Measurements from ENCODE around the gene CCM2L. TPM values are rescaled to one million over a fixed set of nuclear protein-coding genes. Genes with fewer than 3 reads are reported as not detected.

Gene CCM2L
- total RNA-seq, 1 donor from 2014 or later: 0.75 TPM

GRCh38 chr20:32052778-32053362 lies 42.6 kb downstream of the CCM2L start:
- Histone ChIP-seq H3K9ac (no peak overlapping the region), H3K4me3 (peak overlapping the region; percentile 52), H3K27me3 (peaks cover 70% of the 10 kb centered on the region), H3K4me2 (peak overlapping the region; percentile 86), H3K27ac (no peak overlapping the region), H3K36me3 (no peaks in the 10 kb centered on the region), H3K4me1 (no peaks in the 10 kb centered on the region), H3F3A (ENCODE audit: low read depth) (no peaks in the 10 kb centered on the region), H3K79me2 (ENCODE audit: low read depth) (no peaks in the 10 kb centered on the region), H3K9me3 (ENCODE audit: low read depth) (no peaks in the 10 kb centered on the region), H2AFZ (replicated peaks) (no peak overlapping the region), H4K20me1 (ENCODE audit: low read depth) (no peaks in the 10 kb centered on the region)
- H3K4me3 Mint-ChIP-seq: peak overlapping the region; percentile 43
- H3K36me3 Mint-ChIP-seq: no peaks in the 10 kb centered on the region
- peaks cover 9% of the 10 kb centered on the region for H3K4me1 Mint-ChIP-seq
- peaks cover 8% of the 10 kb centered on the region for H3K9me3 Mint-ChIP-seq
- H3K27me3 Mint-ChIP-seq (ENCODE audit: insufficient read depth, low read depth): peaks cover 47% of the 10 kb centered on the region
- peak; percentile 42 for DNase-seq (ENCODE audit: low spot score)
- no peak overlapping the region for H3K27ac Mint-ChIP-seq
- no peak for TF ChIP-seq EZH2phosphoT487 (IDR thresholded peaks at IDR 0.05)
- TF ChIP-seq EZH2 (IDR thresholded peaks at IDR 0.05): no peak
- TF ChIP-seq CTCF (IDR thresholded peaks at IDR 0.05): no peak

- Mint-ChIP-seq H3K9me3 (peaks cover 8% of the 10 kb centered on the region), H3K27ac (no peak overlapping the region), H3K4me3 (peak overlapping the region; percentile 15), H3K36me3 (no peaks in the 10 kb centered on the region), H3K27me3 (ENCODE audit: insufficient read depth, low read depth) (peaks cover 47% of the 10 kb centered on the region), H3K4me1 (peaks cover 9% of the 10 kb centered on the region)
- H3K4me2 ChIP-seq: no peak overlapping the region
- DNase-seq (ENCODE audit: low spot score): no peak
- H3K9ac ChIP-seq: no peak overlapping the region
- H3K36me3 ChIP-seq: no peaks in the 10 kb centered on the region
- H3K4me1 ChIP-seq: no peaks in the 10 kb centered on the region
- H3F3A ChIP-seq (ENCODE audit: low read depth): no peaks in the 10 kb centered on the region
- H3K9me3 ChIP-seq (ENCODE audit: low read depth): no peaks in the 10 kb centered on the region
- H3K27ac ChIP-seq: no peak overlapping the region
- H3K27me3 ChIP-seq: peaks cover 69% of the 10 kb centered on the region
- no peak for TF ChIP-seq EZH2 (IDR thresholded peaks at IDR 0.05)
- no peak for TF ChIP-seq CTCF (IDR thresholded peaks at IDR 0.05)
- TF ChIP-seq EZH2phosphoT487 (IDR thresholded peaks at IDR 0.05): no peak
- H4K20me1 ChIP-seq (ENCODE audit: low read depth): no peaks in the 10 kb centered on the region
- no peaks in the 10 kb centered on the region for H3K79me2 ChIP-seq (ENCODE audit: low read depth)
- no peak overlapping the region for H2AFZ ChIP-seq (replicated peaks)
- H3K4me3 ChIP-seq: no peak overlapping the region
These were observed 43.4 kb downstream of the CCM2L start for GRCh38 chr20:32053648-32054047.

GRCh38 chr20:32056708-32057483 lies 46.7 kb downstream of the CCM2L start:
- Histone ChIP-seq H3K79me2 (ENCODE audit: low read depth) (no peaks in the 10 kb centered on the region), H3K36me3 (no peaks in the 10 kb centered on the region), H3K4me3 (no peak overlapping the region), H3K4me2 (no peak overlapping the region), H3K27me3 (peaks cover 61% of the 10 kb centered on the region), H4K20me1 (ENCODE audit: low read depth) (no peaks in the 10 kb centered on the region), H3F3A (ENCODE audit: low read depth) (no peaks in the 10 kb centered on the region), H3K4me1 (no peaks in the 10 kb centered on the region), H3K9ac (no peak overlapping the region), H2AFZ (replicated peaks) (no peak overlapping the region), H3K27ac (no peak overlapping the region), H3K9me3 (ENCODE audit: low read depth) (no peaks in the 10 kb centered on the region)
- TF ChIP-seq EZH2phosphoT487 (IDR thresholded peaks at IDR 0.05) (no peak), CTCF (IDR thresholded peaks at IDR 0.05) (no peak), EZH2 (IDR thresholded peaks at IDR 0.05) (no peak)
- Mint-ChIP-seq H3K4me1 (peaks cover 2% of the 10 kb centered on the region), H3K4me3 (no peak overlapping the region), H3K27ac (no peak overlapping the region), H3K36me3 (no peaks in the 10 kb centered on the region), H3K27me3 (ENCODE audit: insufficient read depth, low read depth) (peaks cover 38% of the 10 kb centered on the region), H3K9me3 (peaks cover 2% of the 10 kb centered on the region)
- no peak for DNase-seq (ENCODE audit: low spot score)
